NCI-H526 treated with DMSO at 0.1 percent for 48 hours (cell line): ENCODE measurements around the gene LMAN2L.
"Not testable (repeated sequence)": the region's sequence is repeated elsewhere in the genome, so short reads cannot be mapped to it uniquely, and the experiment has no call there.

ENCODE experiments used
- DNase-seq: peaks from one replicate; lab custom pipeline; 2025; lab: John Stamatoyannopoulos, UW

LMAN2L gene

GRCh38 chr2:96687711-96688640, 51.9 kb downstream of the LMAN2L start:
- DNase-seq: no peak

GRCh38 chr2:96687266-96687665, 52.6 kb downstream of the LMAN2L start:
- DNase-seq: no peak

GRCh38 chr2:96685577-96686459, 54.0 kb downstream of the LMAN2L start:
- DNase-seq: no peak

- no peak for DNase-seq
These were observed 54.8 kb downstream of the LMAN2L start for GRCh38 chr2:96684883-96685576.

- DNase-seq: no peak
These were observed 55.7 kb downstream of the LMAN2L start for GRCh38 chr2:96683972-96684820.

- no peak for DNase-seq
These were observed 56.6 kb downstream of the LMAN2L start for GRCh38 chr2:96683307-96683706.

- no peak for DNase-seq
These were observed 58.3 kb downstream of the LMAN2L start for GRCh38 chr2:96681540-96681939.

GRCh38 chr2:96680561-96681141, 59.2 kb downstream of the LMAN2L start:
- DNase-seq: no peak

- DNase-seq: no peak
These were observed 60.0 kb downstream of the LMAN2L start for GRCh38 chr2:96679848-96680247.

GRCh38 chr2:96669539-96670215, 70.2 kb downstream of the LMAN2L start:
- no peak for DNase-seq

GRCh38 chr2:96668771-96669170, 71.1 kb downstream of the LMAN2L start:
- no peak for DNase-seq

GRCh38 chr2:96665717-96666116, 74.1 kb downstream of the LMAN2L start:
- not testable (repeated sequence) for DNase-seq

GRCh38 chr2:96665083-96665569, 74.7 kb downstream of the LMAN2L start:
- no peak for DNase-seq

GRCh38 chr2:96664366-96664925, 75.4 kb downstream of the LMAN2L start:
- DNase-seq: no peak

- DNase-seq: no peak
These were observed 76.0 kb downstream of the LMAN2L start for GRCh38 chr2:96663829-96664228.

GRCh38 chr2:96663177-96663576, 76.7 kb downstream of the LMAN2L start:
- DNase-seq: no peak

- DNase-seq: no peak
These were observed 77.5 kb downstream of the LMAN2L start for GRCh38 chr2:96662360-96662759.

- DNase-seq: no peak
These were observed 78.5 kb downstream of the LMAN2L start for GRCh38 chr2:96661324-96661723.

- DNase-seq: no peak
These were observed 83.3 kb downstream of the LMAN2L start for GRCh38 chr2:96656540-96656939.
